Kidney epithelial cell (primary cell): ENCODE measurements around the gene QKI. TPM values are rescaled to one million over a fixed set of nuclear protein-coding genes. Genes with fewer than 3 reads are reported as not detected.
A peak's percentile ranks its signal among the peaks of the same experiment; 100 is the strongest.

Experiments used
- DNase-seq: peaks from one replicate; pipeline ENCODE4 v3.0.0-alpha.2; 2010; ENCODE audit warnings: low read depth
- H3K27me3 ChIP-seq: 2 replicates; pipeline ENCODE4 v1.6.0; 2011; ENCODE audit warnings: low read length; ENCODE audit not compliant: control insufficient read depth, insufficient read depth
- H3K36me3 ChIP-seq: 2 replicates; pipeline ENCODE4 v1.5.1; 2011; ENCODE audit warnings: low read length; ENCODE audit not compliant: control insufficient read depth, insufficient read depth
- H3K4me3 ChIP-seq: 2 replicates; pipeline ENCODE4 v1.5.1; 2011; ENCODE audit warnings: low read depth, mild to moderate bottlenecking, control low read depth, low read length
- CTCF ChIP-seq: IDR thresholded peaks from 2 replicates; pipeline ENCODE4 v1.5.1; 2011; ENCODE audit warnings: mild to moderate bottlenecking, moderate library complexity, low read length, control low read depth, inconsistent platforms; ENCODE audit not compliant: insufficient read depth, poor library complexity, severe bottlenecking
- total RNA-seq: library from RNA; depleted of rRNA; stranded (reverse); fragments of >200 nt; gene quantifications from 2 replicates; pipeline ENCODE4 v1.2.3, GENCODE V29; 2015

Gene QKI
- total RNA-seq, 1 donor from 2014 or later = 173 TPM

GRCh38 chr6:163548624-163549023, 134.1 kb downstream of the QKI start:
- TF ChIP-seq CTCF = no peak
- no peak for DNase-seq
- Histone ChIP-seq H3K4me3 (no peak overlapping the region), H3K27me3 (no peaks in the 10 kb centered on the region), H3K36me3 (no peaks in the 10 kb centered on the region)

- no peak for TF ChIP-seq CTCF
- Histone ChIP-seq H3K36me3 (no peaks in the 10 kb centered on the region), H3K4me3 (no peak overlapping the region), H3K27me3 (no peaks in the 10 kb centered on the region)
- no peak for DNase-seq
Observed at GRCh38 chr6:163554032-163554431, 139.5 kb downstream of the QKI start.

GRCh38 chr6:163554663-163555062, 140.1 kb downstream of the QKI start:
- no peaks in the 10 kb centered on the region for H3K36me3 ChIP-seq
- no peak for DNase-seq
- H3K27me3 ChIP-seq = no peaks in the 10 kb centered on the region
- H3K4me3 ChIP-seq = no peak overlapping the region
- TF ChIP-seq CTCF = peak; percentile 61

GRCh38 chr6:163559661-163560060, 145.1 kb downstream of the QKI start:
- no peak for DNase-seq
- no peak for TF ChIP-seq CTCF
- Histone ChIP-seq H3K27me3 (no peaks in the 10 kb centered on the region), H3K4me3 (no peak overlapping the region), H3K36me3 (no peaks in the 10 kb centered on the region)

- no peak overlapping the region for H3K4me3 ChIP-seq
- no peaks in the 10 kb centered on the region for H3K27me3 ChIP-seq
- no peak for TF ChIP-seq CTCF
- H3K36me3 ChIP-seq = no peaks in the 10 kb centered on the region
- DNase-seq = no peak
Observed at GRCh38 chr6:163563318-163563717, 148.8 kb downstream of the QKI start.

- H3K36me3 ChIP-seq = no peaks in the 10 kb centered on the region
- no peak for DNase-seq
- no peaks in the 10 kb centered on the region for H3K27me3 ChIP-seq
- no peak for TF ChIP-seq CTCF
- H3K4me3 ChIP-seq = no peak overlapping the region
Observed at GRCh38 chr6:163564534-163564933, 150.0 kb downstream of the QKI start.
